Muscle of leg (tissue), 11 donors: Measurements from ENCODE around the gene ACADSB. TPM values are rescaled to one million over a fixed set of nuclear protein-coding genes. Genes with fewer than 3 reads are reported as not detected.

ENCODE experiments used
- DNase-seq: peaks from one replicate; pipeline ENCODE4 v3.0.0; 2013
- H3K27ac ChIP-seq: one replicate; pipeline ENCODE4 v1.5.1; 2013; ENCODE audit warnings: mild to moderate bottlenecking, low read length, control low read depth
- H3K27me3 ChIP-seq: one replicate; pipeline ENCODE4 v1.6.1; 2013; ENCODE audit warnings: low read length; ENCODE audit not compliant: control insufficient read depth, insufficient read depth
- H3K36me3 ChIP-seq: one replicate; pipeline ENCODE4 v1.6.1; 2013; ENCODE audit warnings: low read length; ENCODE audit not compliant: control insufficient read depth, insufficient read depth
- H3K4me1 ChIP-seq: one replicate; pipeline ENCODE4 v1.6.1; 2013; ENCODE audit warnings: low read length; ENCODE audit not compliant: control insufficient read depth, insufficient read depth
- H3K4me3 ChIP-seq: one replicate; pipeline ENCODE4 v1.5.1; 2013; ENCODE audit warnings: low read length, control low read depth
- H3K9me3 ChIP-seq: replicated peaks from 2 replicates; pipeline ENCODE4 v1.6.1; 2013; ENCODE audit warnings: low read depth, low read length; ENCODE audit not compliant: control insufficient read depth
- WGBS: methylation state at CpG from one replicate; pipeline ENCODE4 v1.1.5; 2013; ENCODE audit warnings: missing lambda C conversion rate; ENCODE audit not compliant: insufficient coverage; 5-methylcytosine and 5-hydroxymethylcytosine counted together
- polyA plus RNA-seq, 8 donors: library from polyadenylated mRNA; unstranded; fragments of 120-200 nt; gene quantifications; one replicate each; pipeline versions ENCODE4 v1.2.1 to v1.2.3, GENCODE V29; 2013; ENCODE audit warnings: inconsistent platforms in 1 of 8, low replicate concordance in 1 of 8; ENCODE audit not compliant: insufficient read length in 8 of 8, insufficient read depth in 1 of 8
- total RNA-seq: library from RNA; stranded (reverse); fragments of 120-200 nt; gene quantifications from one replicate; pipeline ENCODE4 v1.2.4, GENCODE V29; 2013

Gene ACADSB
- total and polyA plus RNA-seq, 9 donors, result 7.6 to 12.8 (median 9.6) TPM

- H3K27ac ChIP-seq, result no peak overlapping the region
- H3K4me1 ChIP-seq, result peaks cover 8% of the 10 kb centered on the region
- DNase-seq, result no peak
- H3K4me3 ChIP-seq, result no peak overlapping the region
- no peaks in the 10 kb centered on the region for H3K36me3 ChIP-seq
- H3K9me3 ChIP-seq, result no peaks in the 10 kb centered on the region
- WGBS, result 91% methylated on average over 4 of the region's 6 CpGs
- no peaks in the 10 kb centered on the region for H3K27me3 ChIP-seq
Measured at GRCh38 chr10:122983898-122984297, 24.9 kb upstream of the ACADSB start.

- no peaks in the 10 kb centered on the region for H3K9me3 ChIP-seq
- no peaks in the 10 kb centered on the region for H3K27me3 ChIP-seq
- no peak for DNase-seq
- peaks cover 6% of the 10 kb centered on the region for H3K4me1 ChIP-seq
- no peaks in the 10 kb centered on the region for H3K36me3 ChIP-seq
- 100% methylated on average over 1 of the region's 2 CpGs for WGBS
- H3K27ac ChIP-seq, result no peak overlapping the region
- H3K4me3 ChIP-seq, result no peak overlapping the region
Measured at GRCh38 chr10:122984708-122985107, 24.1 kb upstream of the ACADSB start.

- H3K9me3 ChIP-seq, result no peaks in the 10 kb centered on the region
- H3K27me3 ChIP-seq, result no peaks in the 10 kb centered on the region
- no peak for DNase-seq
- WGBS, result no CpG with 5 or more reads among the region's 6 CpGs
- no peaks in the 10 kb centered on the region for H3K36me3 ChIP-seq
- no peak overlapping the region for H3K27ac ChIP-seq
- no peak overlapping the region for H3K4me3 ChIP-seq
- H3K4me1 ChIP-seq, result no peaks in the 10 kb centered on the region
Measured at GRCh38 chr10:122986335-122986734, 22.5 kb upstream of the ACADSB start.

- Histone ChIP-seq H3K36me3 (no peaks in the 10 kb centered on the region), H3K27ac (no peak overlapping the region), H3K27me3 (no peaks in the 10 kb centered on the region), H3K9me3 (no peaks in the 10 kb centered on the region), H3K4me3 (no peak overlapping the region), H3K4me1 (no peaks in the 10 kb centered on the region)
- DNase-seq, result no peak
- no CpG with 5 or more reads among the region's 2 CpGs for WGBS
Measured at GRCh38 chr10:122988501-122988900, 20.3 kb upstream of the ACADSB start.

GRCh38 chr10:122990278-122990677 lies 18.5 kb upstream of the ACADSB start:
- Histone ChIP-seq H3K4me1 (no peaks in the 10 kb centered on the region), H3K9me3 (no peaks in the 10 kb centered on the region), H3K36me3 (peaks cover 11% of the 10 kb centered on the region), H3K4me3 (no peak overlapping the region), H3K27ac (no peak overlapping the region), H3K27me3 (no peaks in the 10 kb centered on the region)
- DNase-seq, result no peak
- WGBS, result 78% methylated on average over 4 of the region's 5 CpGs

GRCh38 chr10:122992031-122992585 lies 16.7 kb upstream of the ACADSB start:
- Histone ChIP-seq H3K4me1 (no peaks in the 10 kb centered on the region), H3K27me3 (no peaks in the 10 kb centered on the region), H3K4me3 (no peak overlapping the region), H3K9me3 (no peaks in the 10 kb centered on the region), H3K36me3 (peaks cover 22% of the 10 kb centered on the region), H3K27ac (no peak overlapping the region)
- DNase-seq, result no peak
- WGBS, result no CpG with 5 or more reads among the region's 1 CpG

GRCh38 chr10:122993797-122994336 lies 14.9 kb upstream of the ACADSB start:
- H3K27ac ChIP-seq, result no peak overlapping the region
- WGBS, result 84% methylated on average over 5 of the region's 6 CpGs
- H3K4me3 ChIP-seq, result no peak overlapping the region
- H3K9me3 ChIP-seq, result no peaks in the 10 kb centered on the region
- DNase-seq, result no peak
- no peaks in the 10 kb centered on the region for H3K27me3 ChIP-seq
- peaks cover 30% of the 10 kb centered on the region for H3K36me3 ChIP-seq
- H3K4me1 ChIP-seq, result no peaks in the 10 kb centered on the region

- 54% methylated on average over 3 of the region's 4 CpGs for WGBS
Measured at GRCh38 chr10:122995936-122996335, 12.9 kb upstream of the ACADSB start.

GRCh38 chr10:122997864-122998263 lies 10.9 kb upstream of the ACADSB start:
- Histone ChIP-seq H3K36me3 (peaks cover 30% of the 10 kb centered on the region), H3K9me3 (no peaks in the 10 kb centered on the region), H3K4me3 (no peak overlapping the region), H3K27ac (no peak overlapping the region), H3K27me3 (no peaks in the 10 kb centered on the region), H3K4me1 (no peaks in the 10 kb centered on the region)
- DNase-seq, result no peak
- 72% methylated on average over 2 of the region's 3 CpGs for WGBS

More at GRCh38 chr10:122995936-122996335, 12.9 kb upstream of the ACADSB start:
- Histone ChIP-seq H3K9me3 (no peaks in the 10 kb centered on the region), H3K27me3 (no peaks in the 10 kb centered on the region), H3K36me3 (peaks cover 30% of the 10 kb centered on the region), H3K27ac (no peak overlapping the region), H3K4me1 (no peaks in the 10 kb centered on the region), H3K4me3 (no peak overlapping the region)
- no peak for DNase-seq

GRCh38 chr10:122998360-122998917 lies 10.4 kb upstream of the ACADSB start:
- Histone ChIP-seq H3K9me3 (no peaks in the 10 kb centered on the region), H3K4me1 (no peaks in the 10 kb centered on the region), H3K27ac (no peak overlapping the region), H3K36me3 (peaks cover 30% of the 10 kb centered on the region), H3K27me3 (no peaks in the 10 kb centered on the region), H3K4me3 (no peak overlapping the region)
- WGBS, result 100% methylated on average over 1 of the region's 6 CpGs
- no peak for DNase-seq
